HEK293 (cell line): ENCODE data around the gene FKBP5.

Source experiments
- CTCF ChIA-PET: fragments of 350-600 bp; formaldehyde crosslinking; extraction: SDS; loops from one replicate; lab custom pipeline; 2021; ENCODE audit warnings: antibody characterized with exemption; lab: Yijun Ruan, JAX
- POLR2A ChIA-PET: fragments of 300-600 bp; formaldehyde crosslinking; extraction: SDS; loops from one replicate; lab custom pipeline; 2020; ENCODE audit warnings: antibody characterized with exemption, inconsistent platforms; lab: Yijun Ruan, JAX
- H3K27ac ChIP-seq: fragments of 200-500 bp; sonication (Bioruptor generic); 2 replicates; pipeline ENCODE4 v1.5.1; 2014; ENCODE audit warnings: low read depth, low read length, control low read depth, inconsistent platforms; ENCODE audit errors: extremely low read depth
- H3K36me3 ChIP-seq, 2 experiments: fragments of 200-500 bp in 1 of 2; sonication (Bioruptor generic) in 1 of 2; 1 replicate in 1 of 2; 2 replicates in 1 of 2; pipeline ENCODE4 v1.5.1; 2014 to 2017; ENCODE audit warnings: inconsistent platforms in 2 of 2, low read length in 2 of 2; ENCODE audit not compliant: control insufficient read depth in 2 of 2, insufficient read depth in 1 of 2
- H3K4me1 ChIP-seq: fragments of 200-500 bp; sonication (Bioruptor generic); 2 replicates; pipeline ENCODE4 v1.5.1; 2014; ENCODE audit warnings: mild to moderate bottlenecking, low read length, inconsistent platforms; ENCODE audit not compliant: control insufficient read depth, insufficient read depth
- H3K4me3 ChIP-seq: 2 replicates; pipeline ENCODE4 v1.5.1; 2011; ENCODE audit warnings: low read depth, mild to moderate bottlenecking, control low read depth, low read length, moderate library complexity
- H3K9me3 ChIP-seq: fragments of 200-500 bp; sonication (Bioruptor generic); 2 replicates; pipeline ENCODE4 v1.5.1; 2014; ENCODE audit warnings: low read depth, low read length, inconsistent platforms; ENCODE audit not compliant: control insufficient read depth, insufficient read depth
- GLIS2 ChIP-seq: fragments of 450-650 bp; formaldehyde crosslinking; IDR thresholded peaks from 2 replicates; pipeline ENCODE4 v1.5.1; 2016; ENCODE audit warnings: missing biosample characterization, missing genetic modification characterization
- HOXD13 ChIP-seq: sonication (generic); formaldehyde crosslinking; IDR thresholded peaks from 2 replicates; pipeline ENCODE4 v1.8.0; 2022; ENCODE audit warnings: missing genetic modification reagents, borderline replicate concordance
- KLF10 ChIP-seq: fragments of 450-650 bp; IDR thresholded peaks from 2 replicates; pipeline ENCODE4 v1.5.1; 2018; ENCODE audit warnings: missing biosample characterization, mild to moderate bottlenecking, missing genetic modification characterization
- REPIN1 ChIP-seq: fragments of 450-650 bp; formaldehyde crosslinking; IDR thresholded peaks from 2 replicates; pipeline ENCODE4 v1.5.1; 2017; ENCODE audit warnings: missing biosample characterization, missing genetic modification characterization, low read depth
- ZFP3 ChIP-seq: fragments of 450-650 bp; formaldehyde crosslinking; IDR thresholded peaks from 2 replicates; pipeline ENCODE4 v1.5.1; 2016; ENCODE audit warnings: low read depth, missing biosample characterization, missing genetic modification characterization
- ZFP41 ChIP-seq: fragments of 450-650 bp; formaldehyde crosslinking; IDR thresholded peaks from 2 replicates; pipeline ENCODE4 v1.5.1; 2016; ENCODE audit warnings: missing biosample characterization, missing genetic modification characterization, borderline replicate concordance
- ZNF132 ChIP-seq: fragments of 450-650 bp; formaldehyde crosslinking; IDR thresholded peaks from 2 replicates; pipeline ENCODE4 v1.5.1; 2017; ENCODE audit warnings: missing biosample characterization, missing genetic modification characterization, borderline replicate concordance
- ZNF174 ChIP-seq: fragments of 450-650 bp; formaldehyde crosslinking; IDR thresholded peaks from 2 replicates; pipeline ENCODE4 v1.5.0; 2017; ENCODE audit warnings: missing biosample characterization, mild to moderate bottlenecking, missing genetic modification characterization
- ZNF19 ChIP-seq: fragments of 450-650 bp; formaldehyde crosslinking; IDR thresholded peaks from 2 replicates; pipeline ENCODE4; 2016; ENCODE audit warnings: missing biosample characterization, missing genetic modification characterization, low read depth
- ZNF302 ChIP-seq: fragments of 450-650 bp; formaldehyde crosslinking; IDR thresholded peaks from 2 replicates; pipeline ENCODE4 v1.5.1; 2016; ENCODE audit warnings: missing biosample characterization, missing genetic modification characterization, low read depth
- ZNF394 ChIP-seq: fragments of 450-650 bp; formaldehyde crosslinking; IDR thresholded peaks from 2 replicates; pipeline ENCODE4 v1.5.1; 2016; ENCODE audit warnings: missing biosample characterization, missing genetic modification characterization, mild to moderate bottlenecking, moderate library complexity, borderline replicate concordance
- ZNF610 ChIP-seq: fragments of 450-650 bp; formaldehyde crosslinking; IDR thresholded peaks from 2 replicates; pipeline ENCODE4 v1.5.1; 2016; ENCODE audit warnings: missing biosample characterization, missing genetic modification characterization, borderline replicate concordance
- TF ChIP-seq, protein P1 (sequence below): fragments of 450-650 bp; formaldehyde crosslinking; IDR thresholded peaks from 2 replicates; pipeline ENCODE4 v1.5.1; 2017; ENCODE audit warnings: missing biosample characterization, missing genetic modification characterization
- TF ChIP-seq, protein P2 (sequence below): fragments of 450-650 bp; formaldehyde crosslinking; IDR thresholded peaks from 2 replicates; pipeline ENCODE4 v1.5.1; 2016; ENCODE audit warnings: missing biosample characterization, missing genetic modification characterization, low read depth
- TF ChIP-seq, protein P3 (sequence below): fragments of 450-650 bp; formaldehyde crosslinking; IDR thresholded peaks from 2 replicates; pipeline ENCODE4 v1.5.1; 2016; ENCODE audit warnings: missing biosample characterization, missing genetic modification characterization

Gene FKBP5

DNA sequence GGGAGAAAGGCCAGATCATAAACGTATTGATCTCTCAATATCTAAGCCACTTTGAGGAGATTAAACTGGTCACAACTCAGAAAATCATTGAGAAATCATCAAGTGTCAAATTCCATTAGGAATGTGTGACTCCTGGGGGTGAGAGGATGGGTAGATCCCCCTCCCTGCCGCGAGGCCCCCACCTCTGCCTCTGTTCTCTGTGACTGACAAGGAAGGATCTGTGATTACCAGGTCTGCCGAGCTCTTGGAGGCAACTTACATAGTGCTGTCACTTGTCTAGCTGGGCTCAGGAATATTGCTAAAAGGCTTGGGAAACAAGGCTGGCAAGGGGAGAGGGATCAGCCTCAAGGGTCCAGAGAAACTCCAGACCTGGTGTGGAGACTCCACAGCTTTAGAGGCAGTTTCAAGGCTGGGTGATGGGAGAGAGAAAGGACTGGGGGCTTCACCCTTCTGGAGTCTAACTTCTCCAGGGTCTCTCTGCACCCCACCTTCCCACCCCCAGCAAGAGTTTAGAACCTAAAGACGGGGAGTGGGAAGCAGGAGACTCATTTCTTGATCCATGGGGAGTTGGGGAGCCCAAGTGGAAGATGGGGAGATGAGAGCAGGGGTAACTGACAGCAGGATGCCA is 36.5 kb upstream of the FKBP5 start (continued):
- TF ChIP-seq, protein P1, sequence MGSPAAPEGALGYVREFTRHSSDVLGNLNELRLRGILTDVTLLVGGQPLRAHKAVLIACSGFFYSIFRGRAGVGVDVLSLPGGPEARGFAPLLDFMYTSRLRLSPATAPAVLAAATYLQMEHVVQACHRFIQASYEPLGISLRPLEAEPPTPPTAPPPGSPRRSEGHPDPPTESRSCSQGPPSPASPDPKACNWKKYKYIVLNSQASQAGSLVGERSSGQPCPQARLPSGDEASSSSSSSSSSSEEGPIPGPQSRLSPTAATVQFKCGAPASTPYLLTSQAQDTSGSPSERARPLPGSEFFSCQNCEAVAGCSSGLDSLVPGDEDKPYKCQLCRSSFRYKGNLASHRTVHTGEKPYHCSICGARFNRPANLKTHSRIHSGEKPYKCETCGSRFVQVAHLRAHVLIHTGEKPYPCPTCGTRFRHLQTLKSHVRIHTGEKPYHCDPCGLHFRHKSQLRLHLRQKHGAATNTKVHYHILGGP (tag by site-specific recombination) = no peak

DNA sequence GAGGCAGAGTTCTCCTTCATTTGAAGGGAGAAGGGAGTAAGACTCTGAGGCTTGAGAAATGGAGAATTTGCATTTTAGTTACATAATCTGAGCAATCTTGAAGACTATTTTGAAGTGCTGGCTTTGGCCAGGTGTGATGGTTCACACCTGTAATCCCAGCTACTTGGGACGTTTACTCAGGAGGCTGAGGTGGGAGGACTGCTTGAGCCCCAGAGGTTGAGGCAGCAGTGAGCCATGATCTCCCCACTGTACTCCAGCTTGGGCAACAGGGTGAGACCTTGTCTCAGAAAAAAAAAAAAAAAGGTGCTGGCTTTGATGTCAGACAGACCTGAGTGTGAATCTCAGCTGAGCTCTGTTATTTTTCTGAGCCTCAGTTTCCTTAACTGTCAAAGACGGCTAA is 35.8 kb upstream of the FKBP5 start:
- Histone ChIP-seq H3K4me1 (peaks cover 20% of the 10 kb centered on the region), H3K9me3 (no peaks in the 10 kb centered on the region), H3K4me3 (no peak overlapping the region), H3K36me3 (no peaks in the 10 kb centered on the region), H3K27ac (no peak overlapping the region)
- ChIA-PET POLR2A (no interaction called here), CTCF (interaction anchor here (0.7 kb wide), 1 partner anchor 13 kb away, joined by 3 read pairs; no protein-coding TSS in a partner anchor)
- no peak for TF ChIP-seq ZNF610 (tag by site-specific recombination)
- TF ChIP-seq ZFP41 (tag by site-specific recombination) = no peak
- no peak for TF ChIP-seq REPIN1 (tag by site-specific recombination)
- TF ChIP-seq, protein P2, sequence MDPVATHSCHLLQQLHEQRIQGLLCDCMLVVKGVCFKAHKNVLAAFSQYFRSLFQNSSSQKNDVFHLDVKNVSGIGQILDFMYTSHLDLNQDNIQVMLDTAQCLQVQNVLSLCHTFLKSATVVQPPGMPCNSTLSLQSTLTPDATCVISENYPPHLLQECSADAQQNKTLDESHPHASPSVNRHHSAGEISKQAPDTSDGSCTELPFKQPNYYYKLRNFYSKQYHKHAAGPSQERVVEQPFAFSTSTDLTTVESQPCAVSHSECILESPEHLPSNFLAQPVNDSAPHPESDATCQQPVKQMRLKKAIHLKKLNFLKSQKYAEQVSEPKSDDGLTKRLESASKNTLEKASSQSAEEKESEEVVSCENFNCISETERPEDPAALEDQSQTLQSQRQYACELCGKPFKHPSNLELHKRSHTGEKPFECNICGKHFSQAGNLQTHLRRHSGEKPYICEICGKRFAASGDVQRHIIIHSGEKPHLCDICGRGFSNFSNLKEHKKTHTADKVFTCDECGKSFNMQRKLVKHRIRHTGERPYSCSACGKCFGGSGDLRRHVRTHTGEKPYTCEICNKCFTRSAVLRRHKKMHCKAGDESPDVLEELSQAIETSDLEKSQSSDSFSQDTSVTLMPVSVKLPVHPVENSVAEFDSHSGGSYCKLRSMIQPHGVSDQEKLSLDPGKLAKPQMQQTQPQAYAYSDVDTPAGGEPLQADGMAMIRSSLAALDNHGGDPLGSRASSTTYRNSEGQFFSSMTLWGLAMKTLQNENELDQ (tag by site-specific recombination) = no peak
- TF ChIP-seq KLF10 = no peak
- TF ChIP-seq ZNF302 (tag by site-specific recombination) = no peak
- TF ChIP-seq ZNF174 (tag by site-specific recombination) = no peak
- no peak for TF ChIP-seq HOXD13 (CRISPR knock-in tag)
- TF ChIP-seq ZNF19 (tag by site-specific recombination) = no peak
- no peak for TF ChIP-seq ZNF394 (tag by site-specific recombination)
- TF ChIP-seq, protein P3, sequence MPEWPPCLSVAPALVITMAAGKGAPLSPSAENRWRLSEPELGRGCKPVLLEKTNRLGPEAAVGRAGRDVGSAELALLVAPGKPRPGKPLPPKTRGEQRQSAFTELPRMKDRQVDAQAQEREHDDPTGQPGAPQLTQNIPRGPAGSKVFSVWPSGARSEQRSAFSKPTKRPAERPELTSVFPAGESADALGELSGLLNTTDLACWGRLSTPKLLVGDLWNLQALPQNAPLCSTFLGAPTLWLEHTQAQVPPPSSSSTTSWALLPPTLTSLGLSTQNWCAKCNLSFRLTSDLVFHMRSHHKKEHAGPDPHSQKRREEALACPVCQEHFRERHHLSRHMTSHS (tag by site-specific recombination) = no peak
- no peak for TF ChIP-seq ZNF132 (tag by site-specific recombination)

DNA sequence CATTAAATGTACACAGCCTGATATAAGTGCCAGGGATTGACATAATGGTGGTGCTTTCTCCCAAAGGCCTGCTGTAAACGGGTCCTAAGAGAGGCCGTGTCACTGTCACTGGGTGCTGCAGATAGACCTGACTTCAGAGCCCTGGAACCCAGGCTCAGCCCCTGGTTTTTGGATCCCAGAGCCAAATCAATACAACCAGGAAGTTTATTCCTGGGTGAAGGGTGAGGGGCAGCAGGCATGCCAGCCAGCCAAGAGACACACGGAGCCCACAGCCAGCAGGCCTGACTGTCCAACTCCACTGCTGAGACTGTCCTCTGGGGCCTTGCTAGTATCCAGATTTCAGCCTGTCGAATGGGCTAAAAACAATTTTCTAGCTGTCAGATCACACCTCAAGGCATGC is 35.3 kb upstream of the FKBP5 start:
- H3K9me3 ChIP-seq = no peaks in the 10 kb centered on the region
- H3K36me3 ChIP-seq = no peaks in the 10 kb centered on the region
- no peak for TF ChIP-seq KLF10
- TF ChIP-seq ZFP41 (tag by site-specific recombination) = no peak
- no peak for TF ChIP-seq ZFP3 (tag by site-specific recombination)
- no peak for TF ChIP-seq GLIS2 (tag by site-specific recombination)
- TF ChIP-seq, all 188 proteins: peak for 0
- ChIA-PET CTCF (interaction anchor here (0.7 kb wide), 1 partner anchor 13 kb away, joined by 3 read pairs; no protein-coding TSS in a partner anchor), POLR2A (no interaction called here)
- no peak overlapping the region for H3K4me3 ChIP-seq
- H3K4me1 ChIP-seq = peaks cover 20% of the 10 kb centered on the region
- no peak overlapping the region for H3K27ac ChIP-seq
